Tibial nerve (tissue), 4 donors: ENCODE data around the gene PSME4.

Source experiments
- EP300 ChIP-seq, 2 donors: sonication (generic); formaldehyde crosslinking; IDR thresholded peaks; one replicate each; pipeline ENCODE4 v1.6.1; 2017; ENCODE audit warnings: antibody characterized with exemption in 2 of 2, mild to moderate bottlenecking in 1 of 2
- TF ChIP-seq, protein P1 (sequence below), 5 experiments: fragments of 200-600 bp in 3 of 5; fragments of 450-650 bp in 2 of 5; sonication (generic) in 3 of 5; IDR thresholded peaks; one replicate each; pipeline ENCODE4 v1.5.1; 2016 to 2019; ENCODE audit warnings: antibody characterized with exemption in 5 of 5, mild to moderate bottlenecking in 3 of 5, moderate library complexity in 2 of 5

DNA sequence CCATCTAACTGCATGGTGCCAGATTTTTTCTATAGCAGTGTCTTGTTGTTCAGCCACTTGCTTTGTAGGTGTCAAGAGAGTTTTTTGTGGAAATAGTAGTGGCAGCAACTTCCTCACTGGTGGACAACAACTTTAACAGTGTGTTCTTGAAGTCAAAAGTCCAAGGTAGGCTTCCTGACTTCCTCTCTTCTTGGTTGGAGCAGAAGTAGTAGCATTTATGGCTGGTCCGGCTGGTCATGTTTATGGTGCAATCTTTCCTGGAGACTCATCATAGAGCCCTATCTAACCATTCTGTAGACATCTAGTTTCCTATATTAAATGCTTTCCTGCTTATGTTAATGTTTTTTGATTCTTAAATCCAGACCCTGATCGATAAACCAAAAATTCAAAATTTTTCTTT is 122.7 kb downstream of the PSME4 start:
- no peak for TF ChIP-seq EP300 (IDR thresholded peaks at IDR 0.05)
- TF ChIP-seq, protein P1, sequence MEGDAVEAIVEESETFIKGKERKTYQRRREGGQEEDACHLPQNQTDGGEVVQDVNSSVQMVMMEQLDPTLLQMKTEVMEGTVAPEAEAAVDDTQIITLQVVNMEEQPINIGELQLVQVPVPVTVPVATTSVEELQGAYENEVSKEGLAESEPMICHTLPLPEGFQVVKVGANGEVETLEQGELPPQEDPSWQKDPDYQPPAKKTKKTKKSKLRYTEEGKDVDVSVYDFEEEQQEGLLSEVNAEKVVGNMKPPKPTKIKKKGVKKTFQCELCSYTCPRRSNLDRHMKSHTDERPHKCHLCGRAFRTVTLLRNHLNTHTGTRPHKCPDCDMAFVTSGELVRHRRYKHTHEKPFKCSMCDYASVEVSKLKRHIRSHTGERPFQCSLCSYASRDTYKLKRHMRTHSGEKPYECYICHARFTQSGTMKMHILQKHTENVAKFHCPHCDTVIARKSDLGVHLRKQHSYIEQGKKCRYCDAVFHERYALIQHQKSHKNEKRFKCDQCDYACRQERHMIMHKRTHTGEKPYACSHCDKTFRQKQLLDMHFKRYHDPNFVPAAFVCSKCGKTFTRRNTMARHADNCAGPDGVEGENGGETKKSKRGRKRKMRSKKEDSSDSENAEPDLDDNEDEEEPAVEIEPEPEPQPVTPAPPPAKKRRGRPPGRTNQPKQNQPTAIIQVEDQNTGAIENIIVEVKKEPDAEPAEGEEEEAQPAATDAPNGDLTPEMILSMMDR (IDR thresholded peaks at IDR 0.05), result no peak
